Stomach (tissue), 4 donors: ENCODE data around the gene PRDM7.

Source experiments
- EP300 ChIP-seq: sonication (generic); formaldehyde crosslinking; IDR thresholded peaks from one replicate; pipeline ENCODE4 v1.6.1; 2017; ENCODE audit warnings: antibody characterized with exemption
- POLR2A ChIP-seq, 4 donors: fragments of 450-650 bp; IDR thresholded peaks; one replicate each; pipeline ENCODE4 v1.6.1; 2016; ENCODE audit warnings: antibody characterized with exemption in 4 of 4, control low read depth in 2 of 4, mild to moderate bottlenecking in 1 of 4, moderate library complexity in 1 of 4
- TF ChIP-seq, protein P1 (sequence below), 7 experiments: fragments of 450-650 bp in 4 of 7; fragments of 200-600 bp in 3 of 7; sonication (generic) in 3 of 7; IDR thresholded peaks; one replicate each; pipeline ENCODE4 v1.5.1; 2016 to 2019; ENCODE audit warnings: antibody characterized with exemption in 7 of 7, control low read depth in 2 of 7, mild to moderate bottlenecking in 1 of 7

DNA sequence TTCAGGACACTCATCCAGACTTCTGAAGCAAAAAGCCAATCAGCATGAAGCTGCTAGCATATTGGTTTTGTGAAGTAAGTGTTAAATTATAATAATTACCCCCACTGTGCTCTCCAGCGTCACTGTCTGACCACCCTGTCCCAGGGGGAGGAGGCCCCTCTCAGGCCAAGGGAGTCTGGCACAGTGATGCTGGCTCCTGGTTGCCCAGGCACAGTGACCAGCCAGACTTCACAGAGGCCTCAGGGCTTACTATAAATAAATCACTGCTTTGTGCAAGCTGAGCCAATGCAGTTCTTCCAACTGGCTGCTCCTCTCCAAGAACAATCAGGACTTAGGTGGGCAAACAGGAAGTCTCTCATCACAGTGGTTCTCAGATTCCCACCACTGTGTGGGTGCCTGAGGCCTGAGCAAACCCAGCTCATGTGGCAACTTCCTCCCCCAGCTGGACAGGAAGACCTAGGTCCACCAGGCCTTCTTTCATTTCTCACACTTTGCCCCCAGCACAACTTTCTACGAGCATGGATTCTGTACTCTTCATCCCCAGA, 56.2 kb downstream of the PRDM7 start:
- TF ChIP-seq, protein P1, sequence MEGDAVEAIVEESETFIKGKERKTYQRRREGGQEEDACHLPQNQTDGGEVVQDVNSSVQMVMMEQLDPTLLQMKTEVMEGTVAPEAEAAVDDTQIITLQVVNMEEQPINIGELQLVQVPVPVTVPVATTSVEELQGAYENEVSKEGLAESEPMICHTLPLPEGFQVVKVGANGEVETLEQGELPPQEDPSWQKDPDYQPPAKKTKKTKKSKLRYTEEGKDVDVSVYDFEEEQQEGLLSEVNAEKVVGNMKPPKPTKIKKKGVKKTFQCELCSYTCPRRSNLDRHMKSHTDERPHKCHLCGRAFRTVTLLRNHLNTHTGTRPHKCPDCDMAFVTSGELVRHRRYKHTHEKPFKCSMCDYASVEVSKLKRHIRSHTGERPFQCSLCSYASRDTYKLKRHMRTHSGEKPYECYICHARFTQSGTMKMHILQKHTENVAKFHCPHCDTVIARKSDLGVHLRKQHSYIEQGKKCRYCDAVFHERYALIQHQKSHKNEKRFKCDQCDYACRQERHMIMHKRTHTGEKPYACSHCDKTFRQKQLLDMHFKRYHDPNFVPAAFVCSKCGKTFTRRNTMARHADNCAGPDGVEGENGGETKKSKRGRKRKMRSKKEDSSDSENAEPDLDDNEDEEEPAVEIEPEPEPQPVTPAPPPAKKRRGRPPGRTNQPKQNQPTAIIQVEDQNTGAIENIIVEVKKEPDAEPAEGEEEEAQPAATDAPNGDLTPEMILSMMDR (IDR thresholded peaks at IDR 0.05), result no peak
- no peak for TF ChIP-seq EP300
- no peak for TF ChIP-seq POLR2A (IDR thresholded peaks at IDR 0.05)
